ENCODE results near the gene FHL1. TPM values are rescaled to one million over a fixed set of nuclear protein-coding genes. Genes with fewer than 3 reads are reported as not detected.
"Not testable (repeated sequence)": the region's sequence is repeated elsewhere in the genome, so short reads cannot be mapped to it uniquely, and the experiment has no call there.

FHL1 gene
- total and polyA plus RNA-seq, 2 of the 4 experiments (the other 2 are of a cell fraction): 69.4 to 72.9 TPM

- H2BK5ac ChIP-seq (ENCODE audit: low read depth, low read length, poor library complexity, severe bottlenecking); H4K5ac ChIP-seq (ENCODE audit: low read depth, low read length); H3K9me1 ChIP-seq (ENCODE audit: insufficient read depth, low read length); ATAC-seq (ENCODE audit: low read depth); DNase-seq; H3K9me3 ChIP-seq (ENCODE audit: control insufficient read depth, insufficient read depth, low read length); CTCF ChIA-PET; H2AK9ac ChIP-seq (replicated peaks; ENCODE audit: low read depth, low read length, poor library complexity); H4K91ac ChIP-seq (ENCODE audit: insufficient read depth, low read depth, low read length); H3K36me3 ChIP-seq (ENCODE audit: control insufficient read depth, insufficient read depth, low read length); H3K4me3 ChIP-seq (ENCODE audit: insufficient read depth, low read depth, low read length); H3K18ac ChIP-seq (ENCODE audit: low read depth, low read length); BruUV-seq (replicated peaks); H2AFZ ChIP-seq (replicated peaks; ENCODE audit: low read length, poor library complexity); in situ Hi-C loops (cut with MboI; ENCODE audit: low sequenced_read_pairs); H3K56ac ChIP-seq (ENCODE audit: extremely low read depth, insufficient read depth, low read length); H2BK15ac ChIP-seq (ENCODE audit: low read depth, low read length); dilution Hi-C loops (cut with HindIII; ENCODE audit: low sequenced_read_pairs, unreplicated experiment); H3K79me1 ChIP-seq (ENCODE audit: low read depth in 1 of 2, low read length in 2 of 2); H3K27me3 ChIP-seq (ENCODE audit: control insufficient read depth, insufficient read depth, low read length); H4K8ac ChIP-seq (ENCODE audit: low read depth in 2 of 2, low read length in 2 of 2); H3K9ac ChIP-seq (ENCODE audit: low read depth, low read length); H2AK5ac ChIP-seq (ENCODE audit: low read depth, low read length); H3K4me2 ChIP-seq (ENCODE audit: low read depth, low read length); H3K4ac ChIP-seq (ENCODE audit: low read depth, low read length); H3K4me1 ChIP-seq (ENCODE audit: control insufficient read depth, insufficient read depth, low read length); H4K20me1 ChIP-seq (ENCODE audit: insufficient read depth, low read length); H2BK120ac ChIP-seq (ENCODE audit: low read depth, low read length); H3K27ac ChIP-seq (ENCODE audit: insufficient read depth, low read length); H3K14ac ChIP-seq (replicated peaks; ENCODE audit: low read depth, low read length); H3K23ac ChIP-seq (ENCODE audit: low read depth, low read length); H2BK20ac ChIP-seq (ENCODE audit: low read depth, low read length); intact Hi-C loops (cut with micrococcal nuclease); POLR2A ChIA-PET (ENCODE audit: unreplicated experiment): not testable (repeated sequence)
- no CpG with 5 or more reads among the region's 1 CpG for WGBS, 2 experiments (ENCODE audit: extremely low coverage in 2 of 2, insufficient read length in 1 of 2)
Measured at GRCh38 chrX:136108905-136109304, 38.4 kb upstream of the FHL1 start.
